22Rv1 (cell line): Measurements from ENCODE around the gene CCDC24.
A peak's percentile ranks its signal among the peaks of the same experiment; 100 is the strongest.

Experiments used
- H3K27ac ChIP-seq: fragments of 450-650 bp; 2 replicates; pipeline ENCODE4 v1.5.1; 2017
- ZFX ChIP-seq: fragments of 450-650 bp; IDR thresholded peaks from 2 replicates; pipeline ENCODE4 v1.6.1; 2017; ENCODE audit warnings: antibody characterized with exemption, borderline replicate concordance
- TF ChIP-seq, protein P1 (sequence below): fragments of 450-650 bp; IDR thresholded peaks from 2 replicates; pipeline ENCODE4 v1.5.1; 2017; ENCODE audit warnings: mild to moderate bottlenecking

CCDC24 gene

DNA sequence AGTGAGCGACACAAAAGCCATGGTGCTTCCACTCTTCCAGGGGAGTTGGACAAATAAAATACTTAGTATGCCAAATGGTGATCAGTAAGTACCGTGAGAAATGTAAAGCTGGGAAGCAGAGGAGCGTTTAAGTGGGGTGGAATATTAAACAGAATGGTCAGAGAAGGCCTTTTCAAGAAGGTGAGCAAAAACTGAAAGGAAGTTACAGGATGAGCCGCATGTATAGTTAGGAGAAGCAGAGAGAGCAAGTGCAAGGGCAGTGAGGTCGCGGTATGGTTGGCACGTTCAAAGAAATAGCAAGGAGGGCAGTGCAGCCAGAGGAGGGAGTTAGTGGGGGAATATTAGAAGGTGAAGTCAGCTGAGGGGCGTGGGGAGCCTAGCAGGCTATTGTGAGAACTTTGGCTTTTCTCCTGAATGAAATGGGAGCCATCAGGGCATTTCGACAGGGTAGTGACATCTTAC lies 17.4 kb upstream of the CCDC24 start:
- TF ChIP-seq ZFX, result no peak
- TF ChIP-seq, protein P1, sequence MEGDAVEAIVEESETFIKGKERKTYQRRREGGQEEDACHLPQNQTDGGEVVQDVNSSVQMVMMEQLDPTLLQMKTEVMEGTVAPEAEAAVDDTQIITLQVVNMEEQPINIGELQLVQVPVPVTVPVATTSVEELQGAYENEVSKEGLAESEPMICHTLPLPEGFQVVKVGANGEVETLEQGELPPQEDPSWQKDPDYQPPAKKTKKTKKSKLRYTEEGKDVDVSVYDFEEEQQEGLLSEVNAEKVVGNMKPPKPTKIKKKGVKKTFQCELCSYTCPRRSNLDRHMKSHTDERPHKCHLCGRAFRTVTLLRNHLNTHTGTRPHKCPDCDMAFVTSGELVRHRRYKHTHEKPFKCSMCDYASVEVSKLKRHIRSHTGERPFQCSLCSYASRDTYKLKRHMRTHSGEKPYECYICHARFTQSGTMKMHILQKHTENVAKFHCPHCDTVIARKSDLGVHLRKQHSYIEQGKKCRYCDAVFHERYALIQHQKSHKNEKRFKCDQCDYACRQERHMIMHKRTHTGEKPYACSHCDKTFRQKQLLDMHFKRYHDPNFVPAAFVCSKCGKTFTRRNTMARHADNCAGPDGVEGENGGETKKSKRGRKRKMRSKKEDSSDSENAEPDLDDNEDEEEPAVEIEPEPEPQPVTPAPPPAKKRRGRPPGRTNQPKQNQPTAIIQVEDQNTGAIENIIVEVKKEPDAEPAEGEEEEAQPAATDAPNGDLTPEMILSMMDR, result no peak
- H3K27ac ChIP-seq, result peak overlapping the region; percentile 94

GRCh38 chr1:43974443-43975248 lies 16.8 kb upstream of the CCDC24 start, which contains the start of gene ATP6V0B:
Gene ATP6V0B (plus strand): TSS chr1:43974960. CDS start chr1:43975041, 81 bp downstream.
- peak within 1 kb of the TSS; percentile 94 for H3K27ac ChIP-seq
- TF ChIP-seq, protein P1, result no peak
- no peak for TF ChIP-seq ZFX

- peak overlapping the region; percentile 94 for H3K27ac ChIP-seq
- TF ChIP-seq, protein P1, result no peak
- no peak for TF ChIP-seq ZFX
These were observed 16.0 kb upstream of the CCDC24 start for GRCh38 chr1:43975249-43975961.

- peak overlapping the region; percentile 94 for H3K27ac ChIP-seq
- TF ChIP-seq, protein P1, result no peak
- TF ChIP-seq ZFX, result no peak
These were observed 15.4 kb upstream of the CCDC24 start for GRCh38 chr1:43976045-43976444.

DNA sequence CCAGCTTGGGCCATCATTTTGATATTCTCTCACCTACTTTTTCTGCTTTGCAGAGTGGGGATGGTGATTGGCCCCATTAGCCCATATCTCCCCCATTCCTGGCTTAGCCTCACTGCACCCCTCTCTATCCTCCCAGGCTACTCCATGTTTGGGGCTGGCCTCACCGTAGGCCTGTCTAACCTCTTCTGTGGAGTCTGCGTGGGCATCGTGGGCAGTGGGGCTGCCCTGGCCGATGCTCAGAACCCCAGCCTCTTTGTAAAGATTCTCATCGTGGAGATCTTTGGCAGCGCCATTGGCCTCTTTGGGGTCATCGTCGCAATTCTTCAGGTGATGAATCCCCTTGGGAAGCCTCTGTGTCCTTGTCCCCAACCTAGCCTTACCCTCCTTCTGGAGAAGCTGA lies 14.5 kb upstream of the CCDC24 start:
- TF ChIP-seq ZFX, result no peak
- TF ChIP-seq, protein P1, result no peak
- H3K27ac ChIP-seq, result peak overlapping the region; percentile 94

GRCh38 chr1:43977376-43978263 lies 13.8 kb upstream of the CCDC24 start:
- peak overlapping the region; percentile 94 for H3K27ac ChIP-seq
- TF ChIP-seq, protein P1, result no peak
- no peak for TF ChIP-seq ZFX
